HEK293 (cell line): ENCODE results near the gene EMP1.

Experiments used
- CTCF ChIP-seq: fragments of 450-650 bp; formaldehyde crosslinking; IDR thresholded peaks from 2 replicates; pipeline ENCODE4 v1.5.1; 2016; ENCODE audit warnings: missing biosample characterization, missing genetic modification characterization
- GLIS2 ChIP-seq: fragments of 450-650 bp; formaldehyde crosslinking; IDR thresholded peaks from 2 replicates; pipeline ENCODE4 v1.5.1; 2016; ENCODE audit warnings: missing biosample characterization, missing genetic modification characterization
- HOXA7 ChIP-seq: sonication (generic); formaldehyde crosslinking; IDR thresholded peaks from 2 replicates; pipeline ENCODE4 v1.8.1; 2022; ENCODE audit warnings: missing genetic modification reagents, borderline replicate concordance
- KLF10 ChIP-seq: fragments of 450-650 bp; IDR thresholded peaks from 2 replicates; pipeline ENCODE4 v1.5.1; 2018; ENCODE audit warnings: missing biosample characterization, mild to moderate bottlenecking, missing genetic modification characterization
- PATZ1 ChIP-seq: fragments of 450-650 bp; formaldehyde crosslinking; IDR thresholded peaks from 2 replicates; pipeline ENCODE4 v1.5.1; 2016; ENCODE audit warnings: missing biosample characterization, missing genetic modification characterization
- REPIN1 ChIP-seq: fragments of 450-650 bp; formaldehyde crosslinking; IDR thresholded peaks from 2 replicates; pipeline ENCODE4 v1.5.1; 2017; ENCODE audit warnings: missing biosample characterization, missing genetic modification characterization, low read depth
- REST ChIP-seq: fragments of 450-650 bp; formaldehyde crosslinking; IDR thresholded peaks from 2 replicates; pipeline ENCODE4 v1.5.1; 2016; ENCODE audit warnings: missing biosample characterization, missing genetic modification characterization
- SETDB1 ChIP-seq: IDR thresholded peaks from one replicate; pipeline ENCODE4 v1.6.1; 2017; ENCODE audit warnings: mild to moderate bottlenecking, low read length, moderate library complexity, mixed read lengths; ENCODE audit not compliant: insufficient read length
- YY1 ChIP-seq: fragments of 450-650 bp; formaldehyde crosslinking; IDR thresholded peaks from 2 replicates; pipeline ENCODE4 v1.5.1; 2018; ENCODE audit warnings: missing biosample characterization, missing genetic modification characterization
- ZBTB49 ChIP-seq: fragments of 450-650 bp; formaldehyde crosslinking; IDR thresholded peaks from 2 replicates; pipeline ENCODE4 v1.5.1; 2016; ENCODE audit warnings: missing biosample characterization, missing genetic modification characterization, low read depth
- ZNF114 ChIP-seq: fragments of 450-650 bp; formaldehyde crosslinking; IDR thresholded peaks from 2 replicates; pipeline ENCODE4 v1.5.0; 2017; ENCODE audit warnings: missing biosample characterization, missing genetic modification characterization
- ZNF24 ChIP-seq: fragments of 450-650 bp; formaldehyde crosslinking; IDR thresholded peaks from 2 replicates; pipeline ENCODE4 v1.5.1; 2016; ENCODE audit warnings: missing biosample characterization, missing genetic modification characterization
- ZNF398 ChIP-seq: fragments of 450-650 bp; formaldehyde crosslinking; IDR thresholded peaks from 2 replicates; pipeline ENCODE4 v1.5.1; 2017; ENCODE audit warnings: missing biosample characterization, missing genetic modification characterization

GRCh38 chr12:13200841-13201240 lies 4.3 kb downstream of the EMP1 start:
- TF ChIP-seq ZNF24 (tag by site-specific recombination) (no peak), HOXA7 (CRISPR knock-in tag) (no peak), CTCF (tag by site-specific recombination) (no peak), SETDB1 (no peak), REST (tag by site-specific recombination) (no peak), YY1 (no peak), GLIS2 (tag by site-specific recombination) (no peak), ZNF398 (tag by site-specific recombination) (no peak), ZBTB49 (tag by site-specific recombination) (no peak), PATZ1 (tag by site-specific recombination) (no peak), KLF10 (tag by site-specific recombination) (no peak), REPIN1 (tag by site-specific recombination) (no peak), ZNF114 (tag by site-specific recombination) (no peak)
